SK-N-SH (cell line): ENCODE measurements around the gene DSG3. TPM values are rescaled to one million over a fixed set of nuclear protein-coding genes. Genes with fewer than 3 reads are reported as not detected.

Source experiments
- CTCF ChIA-PET: fragments of 300-600, 350-600 bp; formaldehyde crosslinking; extraction: SDS; loops from one replicate; lab custom pipeline; 2021; lab: Yijun Ruan, JAX
- POLR2A ChIA-PET: fragments of 350-600 bp; sonication (Branson Sonifier 250); formaldehyde crosslinking; extraction: SDS; loops from one replicate; lab custom pipeline; 2020; ENCODE audit warnings: antibody characterized with exemption, inconsistent platforms; lab: Yijun Ruan, JAX
- DNase-seq: peaks from one replicate; pipeline ENCODE4 v3.0.0; 2012
- H2AFZ ChIP-seq: fragments of 200-600 bp; sonication (generic); 2 replicates; pipeline ENCODE4 v1.8.1; 2016; ENCODE audit warnings: antibody characterized with exemption, mild to moderate bottlenecking, low read depth
- H3F3A ChIP-seq: fragments of 200-600 bp; sonication (generic); replicated peaks from 2 replicates; pipeline ENCODE3; 2016; ENCODE audit warnings: antibody characterized with exemption, mild to moderate bottlenecking; ENCODE audit not compliant: insufficient read depth
- H3K27ac ChIP-seq, 2 experiments: fragments of 200-500 bp in 1 of 2; fragments of 200-600 bp in 1 of 2; sonication (Bioruptor generic) in 1 of 2; sonication (generic), shearing (Covaris generic) in 1 of 2; 2 replicates each; pipeline versions ENCODE4 v1.5.1 to v1.6.1; 2014 to 2016; ENCODE audit warnings: low read depth in 2 of 2, inconsistent platforms in 1 of 2, low read length in 1 of 2, mild to moderate bottlenecking in 1 of 2, mixed read lengths in 1 of 2
- H3K27me3 ChIP-seq: fragments of 200-600 bp; sonication (generic), shearing (Covaris generic); 2 replicates; pipeline ENCODE4 v1.6.1; 2016; ENCODE audit warnings: mixed run types; ENCODE audit not compliant: insufficient read depth
- H3K36me3 ChIP-seq, 2 experiments: fragments of 200-500 bp in 1 of 2; fragments of 200-600 bp in 1 of 2; sonication (Bioruptor generic) in 1 of 2; sonication (generic) in 1 of 2; replicated peaks in 1 of 2; 2 replicates each; pipeline versions ENCODE3 to v1.5.1; 2014 to 2016; ENCODE audit warnings: low read length in 1 of 2, mild to moderate bottlenecking in 1 of 2; ENCODE audit not compliant: insufficient read depth in 2 of 2, control insufficient read depth in 1 of 2
- H3K4me1 ChIP-seq, 2 experiments: fragments of 200-500 bp in 1 of 2; fragments of 200-600 bp in 1 of 2; sonication (Bioruptor generic) in 1 of 2; sonication (generic), shearing (Covaris generic) in 1 of 2; 2 replicates each; pipeline versions ENCODE4 v1.5.1 to v1.6.1; 2014 to 2016; ENCODE audit warnings: low read depth in 1 of 2, low read length in 1 of 2, mixed run types in 1 of 2; ENCODE audit not compliant: insufficient read depth in 2 of 2, control insufficient read depth in 1 of 2
- H3K4me2 ChIP-seq: fragments of 200-600 bp; sonication (generic), shearing (Covaris generic); 2 replicates; pipeline ENCODE4 v1.6.1; 2017; ENCODE audit warnings: mixed run types
- H3K4me3 ChIP-seq, 2 experiments: fragments of 200-500 bp in 1 of 2; fragments of 200-600 bp in 1 of 2; sonication (Bioruptor generic) in 1 of 2; sonication (generic), shearing (Covaris generic) in 1 of 2; 2 replicates each; pipeline versions ENCODE4 v1.5.1 to v1.8.1; 2014 to 2016; ENCODE audit warnings: low read depth in 2 of 2, inconsistent platforms in 1 of 2, low read length in 1 of 2, mild to moderate bottlenecking in 1 of 2, mixed read lengths in 1 of 2, moderate library complexity in 1 of 2
- H3K79me2 ChIP-seq: fragments of 200-600 bp; sonication (generic); 2 replicates; pipeline ENCODE4 v1.8.1; 2017; ENCODE audit warnings: mild to moderate bottlenecking; ENCODE audit not compliant: insufficient read depth
- H3K9ac ChIP-seq: fragments of 200-600 bp; sonication (generic); 2 replicates; pipeline ENCODE4 v1.6.1; 2017; ENCODE audit warnings: mixed run types
- H3K9me2 ChIP-seq: fragments of 200-600 bp; sonication (generic); 2 replicates; pipeline ENCODE4 v1.6.1; 2017; ENCODE audit warnings: mixed run types
- H3K9me3 ChIP-seq: fragments of 200-600 bp; sonication (generic); 2 replicates; pipeline ENCODE4 v1.6.1; 2017; ENCODE audit warnings: mixed run types, mild to moderate bottlenecking, moderate library complexity
- H4K20me1 ChIP-seq: fragments of 200-600 bp; sonication (generic); 2 replicates; pipeline ENCODE4 v1.6.1; 2017; ENCODE audit warnings: mild to moderate bottlenecking, mixed run types; ENCODE audit not compliant: insufficient read depth
- CHD2 ChIP-seq: fragments of 150-350 bp; IDR thresholded peaks from 2 replicates; pipeline ENCODE4 v1.6.1; 2018; ENCODE audit warnings: low read length; ENCODE audit not compliant: partially characterized antibody
- EP300 ChIP-seq, 2 experiments: IDR thresholded peaks; 2 replicates each; pipeline versions ENCODE4 v1.4.0 to v1.6.1; 2012; ENCODE audit warnings: borderline replicate concordance in 1 of 2, low read depth in 1 of 2, low read length in 1 of 2
- EZH2phosphoT487 ChIP-seq: fragments of 200-600 bp; sonication (generic); IDR thresholded peaks from 2 replicates; pipeline ENCODE4 v1.6.1; 2017; ENCODE audit warnings: low read depth, mixed run types, mild to moderate bottlenecking, antibody characterized with exemption, moderate library complexity, borderline replicate concordance
- FOXM1 ChIP-seq: IDR thresholded peaks from 2 replicates; pipeline ENCODE4 v1.4.0; 2012; ENCODE audit warnings: low read depth, mild to moderate bottlenecking
- GABPA ChIP-seq: IDR thresholded peaks from 2 replicates; pipeline ENCODE4 v1.4.0; 2012; ENCODE audit warnings: low read depth, mild to moderate bottlenecking
- GATA2 ChIP-seq: sonication (generic); formaldehyde crosslinking; IDR thresholded peaks from 2 replicates; pipeline ENCODE4 v1.5.0; 2020; ENCODE audit warnings: mild to moderate bottlenecking, missing genetic modification reagents
- IRF3 ChIP-seq: fragments of 150-350 bp; IDR thresholded peaks from 2 replicates; pipeline ENCODE4 v1.6.1; 2016; ENCODE audit warnings: mild to moderate bottlenecking, low read depth, low read length
- NRF1 ChIP-seq: IDR thresholded peaks from 2 replicates; pipeline ENCODE4 v1.6.1; 2012; ENCODE audit warnings: low read depth, mild to moderate bottlenecking, low read length
- RCOR1 ChIP-seq: fragments of 150-350 bp; IDR thresholded peaks from 2 replicates; pipeline ENCODE4 v1.6.1; 2017; ENCODE audit warnings: antibody characterized with exemption, low read length
- RFX5 ChIP-seq: IDR thresholded peaks from 2 replicates; pipeline ENCODE4 v1.6.1; 2012; ENCODE audit warnings: mild to moderate bottlenecking, improper control_type of control experiment, low read length
- SIN3A ChIP-seq: IDR thresholded peaks from 2 replicates; pipeline ENCODE4 v1.6.1; 2012; ENCODE audit warnings: low read depth, mild to moderate bottlenecking, low read length, moderate library complexity, borderline replicate concordance
- TEAD4 ChIP-seq: IDR thresholded peaks from 2 replicates; pipeline ENCODE4 v1.4.0; 2012; ENCODE audit warnings: mild to moderate bottlenecking, borderline replicate concordance; ENCODE audit not compliant: insufficient read depth
- WGBS: methylation state at CpG from one replicate; pipeline ENCODE4 v1.1.6; 2017; ENCODE audit warnings: low lambda C conversion rate; 5-methylcytosine and 5-hydroxymethylcytosine counted together
- polyA plus RNA-seq, 3 experiments: library from polyadenylated mRNA; depleted of rRNA; stranded (reverse); fragments of >200 nt; gene quantifications; 2 replicates each; pipeline ENCODE4 v1.2.3, GENCODE V29; 2012
- TF ChIP-seq, protein P1 (sequence below): IDR thresholded peaks from 2 replicates; pipeline ENCODE4 v1.4.0; 2012; ENCODE audit warnings: low read depth, borderline replicate concordance
- TF ChIP-seq, protein P2 (sequence below): IDR thresholded peaks from 2 replicates; pipeline ENCODE4 v1.6.1; 2012; ENCODE audit warnings: mild to moderate bottlenecking, low read depth, low read length, moderate library complexity
- TF ChIP-seq, protein P3 (sequence below): fragments of 150-350 bp; IDR thresholded peaks from 2 replicates; pipeline ENCODE4 v1.6.1; 2017; ENCODE audit warnings: antibody characterized with exemption, low read length, low read depth, borderline replicate concordance

DSG3 gene
- polyA plus RNA-seq, 1 of the 3 experiments (the other 2 are of a cell fraction) = 0.02 TPM

DNA sequence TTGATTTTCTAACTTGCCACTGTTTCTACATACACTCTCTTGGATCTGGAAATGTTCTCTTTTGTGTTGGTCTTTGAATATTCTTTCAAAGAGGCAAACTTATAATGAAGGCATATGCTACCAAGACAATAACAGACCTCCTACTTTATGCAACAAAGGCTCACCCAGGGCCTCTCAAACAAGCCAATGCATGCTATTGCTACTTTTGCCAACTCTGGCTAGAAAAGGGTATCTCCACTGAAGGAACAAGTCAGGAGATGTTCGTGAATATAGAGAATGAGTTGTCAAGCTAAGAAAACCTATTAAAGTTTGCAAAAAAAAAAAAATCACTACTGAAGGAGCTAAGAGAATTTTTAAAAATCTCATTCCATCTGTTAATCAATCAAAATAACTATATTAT, 34.5 kb downstream of the DSG3 start:
- Histone ChIP-seq H4K20me1 (no peaks in the 10 kb centered on the region), H3K79me2 (no peaks in the 10 kb centered on the region), H3K9me2 (no peaks in the 10 kb centered on the region), H3K27me3 (peaks cover 31% of the 10 kb centered on the region), H3F3A (no peaks in the 10 kb centered on the region), H3K9ac (no peak overlapping the region), H3K4me2 (no peak overlapping the region), H3K4me1 (no peaks in the 10 kb centered on the region), H3K36me3 (no peaks in the 10 kb centered on the region), H3K9me3 (no peaks in the 10 kb centered on the region), H3K27ac (no peak overlapping the region), H3K4me3 (no peak overlapping the region), H2AFZ (no peak overlapping the region)
- 5% methylated on average over 1 of the region's 1 CpG for WGBS
- ChIA-PET POLR2A (no interaction called here), CTCF (no interaction called here)
- TF ChIP-seq GABPA (no peak), RFX5 (no peak), SIN3A (no peak), IRF3 (no peak), FOXM1 (no peak), EZH2phosphoT487 (no peak), GATA2 (CRISPR knock-in tag) (no peak), NRF1 (no peak), TEAD4 (no peak), EP300 (IDR thresholded peaks at IDR 0.05; ENCODE audit: borderline replicate concordance in 1 of 2, low read depth in 1 of 2, low read length in 1 of 2) (no peak), RCOR1 (no peak), CHD2 (no peak)
- TF ChIP-seq, protein P1, sequence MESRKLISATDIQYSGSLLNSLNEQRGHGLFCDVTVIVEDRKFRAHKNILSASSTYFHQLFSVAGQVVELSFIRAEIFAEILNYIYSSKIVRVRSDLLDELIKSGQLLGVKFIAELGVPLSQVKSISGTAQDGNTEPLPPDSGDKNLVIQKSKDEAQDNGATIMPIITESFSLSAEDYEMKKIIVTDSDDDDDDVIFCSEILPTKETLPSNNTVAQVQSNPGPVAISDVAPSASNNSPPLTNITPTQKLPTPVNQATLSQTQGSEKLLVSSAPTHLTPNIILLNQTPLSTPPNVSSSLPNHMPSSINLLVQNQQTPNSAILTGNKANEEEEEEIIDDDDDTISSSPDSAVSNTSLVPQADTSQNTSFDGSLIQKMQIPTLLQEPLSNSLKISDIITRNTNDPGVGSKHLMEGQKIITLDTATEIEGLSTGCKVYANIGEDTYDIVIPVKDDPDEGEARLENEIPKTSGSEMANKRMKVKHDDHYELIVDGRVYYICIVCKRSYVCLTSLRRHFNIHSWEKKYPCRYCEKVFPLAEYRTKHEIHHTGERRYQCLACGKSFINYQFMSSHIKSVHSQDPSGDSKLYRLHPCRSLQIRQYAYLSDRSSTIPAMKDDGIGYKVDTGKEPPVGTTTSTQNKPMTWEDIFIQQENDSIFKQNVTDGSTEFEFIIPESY = no peak
- TF ChIP-seq, protein P2, sequence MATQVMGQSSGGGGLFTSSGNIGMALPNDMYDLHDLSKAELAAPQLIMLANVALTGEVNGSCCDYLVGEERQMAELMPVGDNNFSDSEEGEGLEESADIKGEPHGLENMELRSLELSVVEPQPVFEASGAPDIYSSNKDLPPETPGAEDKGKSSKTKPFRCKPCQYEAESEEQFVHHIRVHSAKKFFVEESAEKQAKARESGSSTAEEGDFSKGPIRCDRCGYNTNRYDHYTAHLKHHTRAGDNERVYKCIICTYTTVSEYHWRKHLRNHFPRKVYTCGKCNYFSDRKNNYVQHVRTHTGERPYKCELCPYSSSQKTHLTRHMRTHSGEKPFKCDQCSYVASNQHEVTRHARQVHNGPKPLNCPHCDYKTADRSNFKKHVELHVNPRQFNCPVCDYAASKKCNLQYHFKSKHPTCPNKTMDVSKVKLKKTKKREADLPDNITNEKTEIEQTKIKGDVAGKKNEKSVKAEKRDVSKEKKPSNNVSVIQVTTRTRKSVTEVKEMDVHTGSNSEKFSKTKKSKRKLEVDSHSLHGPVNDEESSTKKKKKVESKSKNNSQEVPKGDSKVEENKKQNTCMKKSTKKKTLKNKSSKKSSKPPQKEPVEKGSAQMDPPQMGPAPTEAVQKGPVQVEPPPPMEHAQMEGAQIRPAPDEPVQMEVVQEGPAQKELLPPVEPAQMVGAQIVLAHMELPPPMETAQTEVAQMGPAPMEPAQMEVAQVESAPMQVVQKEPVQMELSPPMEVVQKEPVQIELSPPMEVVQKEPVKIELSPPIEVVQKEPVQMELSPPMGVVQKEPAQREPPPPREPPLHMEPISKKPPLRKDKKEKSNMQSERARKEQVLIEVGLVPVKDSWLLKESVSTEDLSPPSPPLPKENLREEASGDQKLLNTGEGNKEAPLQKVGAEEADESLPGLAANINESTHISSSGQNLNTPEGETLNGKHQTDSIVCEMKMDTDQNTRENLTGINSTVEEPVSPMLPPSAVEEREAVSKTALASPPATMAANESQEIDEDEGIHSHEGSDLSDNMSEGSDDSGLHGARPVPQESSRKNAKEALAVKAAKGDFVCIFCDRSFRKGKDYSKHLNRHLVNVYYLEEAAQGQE = no peak
- TF ChIP-seq, protein P3, sequence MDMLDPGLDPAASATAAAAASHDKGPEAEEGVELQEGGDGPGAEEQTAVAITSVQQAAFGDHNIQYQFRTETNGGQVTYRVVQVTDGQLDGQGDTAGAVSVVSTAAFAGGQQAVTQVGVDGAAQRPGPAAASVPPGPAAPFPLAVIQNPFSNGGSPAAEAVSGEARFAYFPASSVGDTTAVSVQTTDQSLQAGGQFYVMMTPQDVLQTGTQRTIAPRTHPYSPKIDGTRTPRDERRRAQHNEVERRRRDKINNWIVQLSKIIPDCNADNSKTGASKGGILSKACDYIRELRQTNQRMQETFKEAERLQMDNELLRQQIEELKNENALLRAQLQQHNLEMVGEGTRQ = no peak
- no peak for DNase-seq
